Activated CD4-positive, alpha-beta T cell treated with anti-CD3 and anti-CD28 coated beads, Interleukin-2, amount 50 U/mL, for 1 hour (primary cell): ENCODE measurements around the gene OR13C5.
"Not testable (repeated sequence)": the region's sequence is repeated elsewhere in the genome, so short reads cannot be mapped to it uniquely, and the experiment has no call there.

Source experiments
- DNase-seq: peaks from one replicate; pipeline ENCODE4 v3.0.0-alpha.2; 2020

Gene OR13C5, protein sequence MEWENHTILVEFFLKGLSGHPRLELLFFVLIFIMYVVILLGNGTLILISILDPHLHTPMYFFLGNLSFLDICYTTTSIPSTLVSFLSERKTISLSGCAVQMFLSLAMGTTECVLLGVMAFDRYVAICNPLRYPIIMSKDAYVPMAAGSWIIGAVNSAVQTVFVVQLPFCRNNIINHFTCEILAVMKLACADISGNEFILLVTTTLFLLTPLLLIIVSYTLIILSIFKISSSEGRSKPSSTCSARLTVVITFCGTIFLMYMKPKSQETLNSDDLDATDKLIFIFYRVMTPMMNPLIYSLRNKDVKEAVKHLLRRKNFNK

DNA sequence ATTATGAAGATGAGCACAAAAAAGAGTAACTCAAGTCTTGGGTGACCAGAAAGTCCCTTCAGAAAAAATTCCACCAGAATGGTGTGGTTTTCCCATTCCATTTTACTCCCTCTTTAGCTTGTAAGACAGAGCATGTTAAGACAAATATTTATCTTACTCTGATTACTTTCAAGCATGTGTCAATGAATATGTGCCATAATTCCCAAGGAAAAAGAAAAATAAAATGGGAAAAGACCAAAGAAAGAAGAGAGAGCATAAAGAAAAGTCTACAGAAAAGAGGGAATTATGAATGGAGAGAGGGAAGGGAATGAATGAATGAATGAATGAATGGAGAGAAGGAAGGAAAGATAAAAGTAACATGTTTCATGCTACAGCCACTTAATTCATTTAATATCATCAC lies at the start of gene OR13C5:
OR13C5 (minus strand) TSS at position 101 of the 400 bp plus-strand sequence; CDS start at position 101, 0 bp downstream.
- DNase-seq: not testable (repeated sequence)

DNA sequence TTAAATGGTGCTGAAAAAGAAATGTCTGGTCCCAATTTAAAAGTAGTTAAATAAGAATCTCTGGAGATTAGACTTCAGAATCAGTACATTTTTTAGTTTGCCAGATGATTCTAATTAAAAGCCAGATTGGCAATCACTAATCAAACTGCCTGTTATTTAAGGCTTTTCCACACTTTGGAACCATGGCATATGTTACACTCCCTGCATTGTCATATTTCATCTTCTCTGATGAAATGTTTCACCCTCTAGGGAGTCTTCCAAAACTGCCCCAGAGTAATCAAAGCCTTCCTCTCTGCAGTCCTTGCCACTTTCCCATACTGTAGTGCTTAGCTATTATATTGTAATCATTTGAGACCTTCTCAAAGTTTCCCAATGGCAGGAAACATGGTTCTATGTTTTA lies 36.2 kb upstream of the OR13C5 start:
- no peak for DNase-seq

DNA sequence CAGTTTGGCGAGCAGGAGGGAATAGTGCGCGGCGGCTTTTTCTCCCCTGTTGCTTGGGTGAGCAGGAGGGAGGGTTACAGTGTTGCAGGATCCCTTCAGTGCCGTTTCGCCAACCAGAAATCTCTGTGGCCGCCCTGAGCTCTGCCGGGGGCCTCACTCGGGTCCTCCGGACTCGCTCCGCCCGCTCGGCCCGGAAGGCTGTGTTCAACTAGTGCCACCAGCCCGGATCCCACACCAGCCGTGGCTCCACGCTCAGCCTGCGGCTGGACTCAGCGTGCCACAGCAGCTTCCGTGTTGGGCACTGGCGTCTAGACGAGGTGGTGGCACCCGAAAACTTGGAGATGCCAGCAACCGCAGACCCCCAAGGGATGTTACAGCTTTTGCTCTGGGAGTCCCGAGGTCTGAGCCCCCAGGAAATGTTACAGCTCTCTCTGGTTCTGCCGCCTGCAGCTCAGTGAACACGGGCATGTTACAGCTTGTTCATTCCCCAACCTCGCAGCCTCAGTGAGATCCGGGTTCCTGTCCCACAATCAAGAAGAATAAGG lies 34.8 kb upstream of the OR13C5 start:
- no peak for DNase-seq

DNA sequence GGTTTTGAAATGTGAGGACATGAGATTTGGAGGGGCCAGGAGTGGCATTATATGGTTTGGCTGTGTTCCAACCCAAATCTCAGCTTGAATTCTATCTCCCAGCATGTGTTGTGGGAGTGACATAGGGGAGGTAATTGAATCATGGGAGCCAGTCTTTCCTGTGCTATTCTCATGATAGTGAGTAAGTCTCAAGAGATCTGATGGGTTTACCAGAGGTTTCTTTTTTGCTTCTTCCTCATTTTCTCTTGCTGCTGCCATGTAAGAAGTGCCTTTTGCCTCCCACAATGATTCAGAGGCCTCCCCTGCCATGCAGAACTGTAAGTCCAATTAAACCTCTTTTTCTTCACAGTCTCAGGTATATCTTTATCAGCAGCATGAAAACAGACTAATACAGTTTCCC lies 26.8 kb upstream of the OR13C5 start:
- not testable (repeated sequence) for DNase-seq

DNA sequence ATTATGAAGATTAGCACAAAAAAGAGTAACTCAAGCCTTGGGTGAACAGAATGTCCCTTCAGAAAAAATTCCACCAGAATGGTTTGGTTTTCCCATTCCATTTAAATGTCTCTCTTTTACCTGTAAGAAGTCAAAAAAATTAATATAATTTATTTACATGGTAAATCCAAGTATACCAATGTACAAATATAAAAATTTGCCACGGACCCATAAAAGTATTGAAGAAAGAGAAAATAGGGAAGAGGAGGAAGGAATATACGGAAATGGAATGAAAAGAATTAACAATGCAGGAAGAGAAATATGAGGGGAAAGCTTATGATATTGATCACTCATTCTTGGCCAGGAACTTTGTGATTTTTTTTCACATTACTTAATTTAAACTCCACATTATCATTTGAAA lies 18.9 kb upstream of the OR13C5 start, which contains the start of gene OR13C9:
OR13C9 (minus strand) TSS at position 101 of the 400 bp plus-strand sequence; CDS start at position 101, 0 bp downstream.
- DNase-seq: no peak

DNA sequence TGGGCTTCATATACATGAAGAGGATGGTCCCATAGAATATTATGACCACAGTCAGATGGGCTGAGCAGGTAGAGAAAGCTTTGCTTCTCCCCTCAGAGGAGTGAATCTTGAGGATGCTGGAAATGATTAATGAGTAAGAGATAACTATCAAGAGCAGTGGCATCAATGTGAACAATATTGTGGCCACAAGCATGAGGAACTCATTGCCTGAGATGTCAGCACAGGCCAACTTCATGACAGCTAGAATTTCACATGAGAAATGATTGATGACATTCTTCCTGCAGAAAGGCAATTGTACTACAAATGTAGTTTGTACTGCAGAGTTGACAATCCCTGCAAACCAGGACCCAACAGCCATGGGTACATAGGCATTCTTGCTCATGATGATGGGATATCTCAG lies 18.2 kb upstream of the OR13C5 start:
- DNase-seq: no peak

DNA sequence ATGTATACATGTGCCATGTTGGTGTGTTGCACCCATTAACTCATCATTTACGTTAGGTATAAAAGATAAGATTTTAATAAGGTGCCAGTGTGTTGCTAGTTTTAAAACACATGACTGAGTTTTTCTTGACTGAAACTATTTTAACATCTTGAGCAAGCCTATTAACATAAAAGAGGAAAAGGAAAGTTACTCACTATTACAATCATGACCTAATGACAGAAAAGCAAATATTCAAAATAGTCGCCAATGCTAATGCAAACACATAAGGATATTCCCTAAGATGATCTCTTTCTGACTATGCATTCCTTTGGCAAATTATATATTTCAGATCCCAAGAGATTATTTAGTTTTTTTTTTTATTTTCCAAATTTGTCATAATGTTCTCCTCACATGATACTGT lies 12.0 kb upstream of the OR13C5 start:
- DNase-seq: no peak

GRCh38 chr9:104608336-104608735 lies 9.1 kb upstream of the OR13C5 start:
- no peak for DNase-seq

GRCh38 chr9:104606152-104606551 lies 6.9 kb upstream of the OR13C5 start:
- DNase-seq: no peak

DNA sequence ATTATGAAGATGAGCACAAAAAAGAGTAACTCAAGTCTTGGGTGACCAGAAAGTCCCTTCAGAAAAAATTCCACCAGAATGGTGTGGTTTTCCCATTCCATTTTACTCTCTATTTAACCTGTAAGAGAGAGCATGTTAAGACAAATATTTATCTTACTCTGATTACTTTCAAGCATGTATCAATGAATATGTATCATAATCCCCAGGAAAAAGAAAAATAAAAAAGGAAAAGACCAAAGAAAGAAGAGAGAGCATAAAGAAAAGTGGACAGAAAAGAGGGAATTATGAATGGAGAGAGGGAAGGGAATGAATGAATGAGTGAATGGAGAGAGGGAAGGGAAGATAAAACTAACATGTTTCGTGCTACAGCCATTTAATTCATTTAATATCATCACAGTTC lies 6.3 kb upstream of the OR13C5 start, which contains the start of gene OR13C2:
OR13C2 (minus strand) TSS at position 101 of the 400 bp plus-strand sequence; CDS start at position 101, 0 bp downstream.
- DNase-seq: not testable (repeated sequence)

- DNase-seq: no peak
Measured at GRCh38 chr9:104604801-104605200, 5.6 kb upstream of the OR13C5 start.

- DNase-seq: not testable (repeated sequence)
Measured at GRCh38 chr9:104598749-104599148, 464 bp downstream of the OR13C5 start.

- no peak for DNase-seq
Measured at GRCh38 chr9:104589626-104590025, 9.6 kb downstream of the OR13C5 start.

DNA sequence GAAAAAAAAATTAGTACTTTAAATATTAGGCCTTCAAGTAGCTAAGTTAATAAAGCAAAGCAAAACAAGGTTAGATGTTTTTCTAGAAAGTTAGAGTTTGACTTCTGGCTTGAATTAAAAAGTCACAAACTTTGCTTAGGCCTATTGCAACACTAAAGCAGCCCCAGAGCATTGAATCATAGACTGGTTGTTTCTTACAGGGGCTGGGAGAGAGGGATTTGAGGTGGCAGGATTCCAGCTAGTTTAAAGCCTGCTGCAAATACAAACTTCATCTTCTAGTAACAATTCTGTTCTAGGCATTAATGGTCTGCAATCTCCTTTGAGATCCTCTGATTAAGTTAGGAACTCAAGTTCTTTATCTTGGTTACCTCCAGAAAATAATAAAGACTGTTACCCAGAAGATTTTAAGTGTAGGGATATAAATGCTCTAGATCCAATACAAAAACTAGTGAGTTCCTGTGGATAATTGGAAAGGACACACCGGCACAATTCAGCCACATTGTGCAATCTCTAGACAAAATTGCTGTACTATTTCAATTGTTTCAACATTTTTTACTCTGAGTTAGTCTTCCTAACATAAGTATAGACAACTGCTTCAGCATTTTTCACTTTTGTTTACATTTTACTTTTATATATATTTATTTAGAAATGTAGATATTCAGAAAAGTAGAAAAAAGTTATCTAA lies 12.6 kb downstream of the OR13C5 start:
- no peak for DNase-seq

DNA sequence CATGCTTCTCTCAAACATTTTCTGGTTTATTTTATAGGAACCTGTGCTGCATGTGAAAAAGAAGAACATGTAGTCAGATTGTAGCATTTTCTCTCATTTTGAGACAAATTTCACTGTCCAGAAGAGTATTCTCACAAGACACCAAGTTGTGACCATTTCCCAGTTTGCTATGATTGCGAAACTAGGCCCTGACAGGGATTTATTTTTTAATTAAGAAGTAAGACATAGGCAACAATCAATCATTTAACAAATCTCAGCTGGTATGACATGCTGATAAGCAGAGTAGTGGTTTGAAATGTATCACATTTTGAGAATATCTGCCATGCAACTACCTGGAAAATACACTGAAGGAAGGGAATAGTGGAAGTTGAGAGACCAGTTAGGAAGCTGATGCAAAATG lies 18.7 kb downstream of the OR13C5 start:
- DNase-seq: no peak

- DNase-seq: no peak
Measured at GRCh38 chr9:104577263-104577662, 21.9 kb downstream of the OR13C5 start.

DNA sequence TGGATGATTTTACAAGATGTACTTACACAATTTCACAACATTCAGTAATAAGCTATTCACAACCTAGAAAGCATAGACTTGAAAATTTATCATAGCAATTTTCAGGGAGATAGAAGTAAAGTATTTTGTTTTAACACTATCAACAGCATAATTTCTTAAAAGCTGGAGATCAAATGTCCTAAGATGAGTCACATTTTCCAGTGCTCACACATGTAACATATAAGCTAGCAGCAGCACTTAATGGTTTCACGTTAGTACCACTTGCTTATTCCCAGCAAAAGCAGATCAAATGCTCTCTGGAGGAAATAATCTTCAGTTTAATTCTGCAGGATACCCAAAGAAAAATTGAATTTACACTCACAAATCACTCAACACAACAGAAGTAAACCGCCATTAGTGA lies 23.8 kb downstream of the OR13C5 start:
- no peak for DNase-seq

GRCh38 chr9:104572612-104573011 lies 26.6 kb downstream of the OR13C5 start:
- DNase-seq: no peak

- no peak for DNase-seq
Measured at GRCh38 chr9:104568868-104569267, 30.3 kb downstream of the OR13C5 start, which contains the start of gene OR13C8. Gene OR13C8 (plus strand): TSS chr9:104569168. CDS start chr9:104569168, 0 bp downstream.

DNA sequence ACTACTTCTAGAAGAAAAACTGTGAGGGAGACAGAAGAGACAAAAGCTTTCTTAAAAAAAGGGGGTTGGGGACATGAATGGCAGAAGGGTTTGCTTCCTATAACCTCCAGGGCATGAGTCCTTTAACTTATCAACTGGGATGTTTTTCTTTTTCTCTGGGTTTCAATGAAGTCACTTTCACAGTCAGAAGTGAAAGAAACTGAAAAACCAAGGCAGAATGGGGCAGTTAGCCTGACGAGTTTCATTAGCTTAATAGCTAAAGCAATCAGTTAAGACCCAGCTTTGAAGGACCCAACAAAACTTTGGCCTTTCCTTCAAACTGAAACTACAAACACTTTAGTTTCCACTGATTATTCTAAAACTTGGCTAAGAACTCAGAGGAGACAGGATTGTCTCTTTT lies 34.9 kb downstream of the OR13C5 start:
- DNase-seq: no peak

GRCh38 chr9:104556830-104557634 lies 42.2 kb downstream of the OR13C5 start:
- no peak for DNase-seq

GRCh38 chr9:104555521-104555920 lies 43.7 kb downstream of the OR13C5 start:
- no peak for DNase-seq

GRCh38 chr9:104553261-104553660 lies 46.0 kb downstream of the OR13C5 start:
- DNase-seq: no peak
